ENCODE measurements around the gene CYP19A1. TPM values are rescaled to one million over a fixed set of nuclear protein-coding genes. Genes with fewer than 3 reads are reported as not detected.

Gene CYP19A1
- total and polyA plus RNA-seq, 9 of the 15 experiments (the other 6 are each of a cell fraction or from before 2014, with no cell fraction given) = 0.16 to 0.63 (median 0.47) TPM; not detected in 3

DNA sequence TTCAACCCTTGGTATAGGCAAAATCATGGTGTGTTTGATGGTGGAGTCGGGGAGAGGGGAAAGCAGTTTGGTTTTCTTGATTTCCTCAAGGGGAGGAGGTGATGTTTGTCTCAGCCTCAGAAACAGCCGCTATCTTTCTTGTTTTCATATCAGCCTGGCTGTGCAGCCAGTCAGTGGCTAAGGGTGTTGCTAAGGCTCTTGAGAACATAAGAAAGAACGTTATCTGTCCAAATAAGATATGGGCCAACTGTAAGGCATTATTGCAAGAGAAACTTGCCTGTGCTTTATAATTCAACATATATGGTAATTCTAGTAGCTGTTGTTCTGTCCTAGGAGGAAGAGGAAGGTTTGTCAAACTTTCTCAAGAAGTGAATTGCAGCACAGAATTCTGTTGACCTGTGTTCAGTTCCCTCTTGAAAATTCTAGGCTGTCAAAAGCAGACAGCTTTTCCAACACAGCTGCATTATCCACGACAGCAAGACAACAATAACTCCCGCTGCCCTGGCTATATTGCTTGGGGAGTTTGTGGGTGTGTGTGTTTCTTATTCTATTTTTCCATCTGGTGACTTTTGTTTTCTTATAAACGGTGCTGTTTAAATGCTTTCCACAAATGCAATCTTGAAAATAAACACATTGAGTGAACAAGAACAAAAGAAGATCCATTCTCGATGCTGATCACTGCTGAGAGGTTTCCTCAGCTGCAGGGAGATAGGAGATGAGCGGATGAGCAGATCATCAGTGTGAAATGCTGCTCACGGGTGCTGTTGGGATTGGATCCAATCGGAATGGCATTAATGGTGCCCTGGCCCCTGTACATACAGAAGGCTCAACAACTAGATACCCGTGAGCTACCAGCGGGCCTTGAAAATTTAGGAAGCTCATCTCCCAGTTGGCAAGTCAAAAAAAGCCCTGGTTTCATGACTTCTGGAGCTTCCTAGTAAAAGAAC is 152.9 kb downstream of the CYP19A1 start (continued):
- TF ChIP-seq, protein P1, sequence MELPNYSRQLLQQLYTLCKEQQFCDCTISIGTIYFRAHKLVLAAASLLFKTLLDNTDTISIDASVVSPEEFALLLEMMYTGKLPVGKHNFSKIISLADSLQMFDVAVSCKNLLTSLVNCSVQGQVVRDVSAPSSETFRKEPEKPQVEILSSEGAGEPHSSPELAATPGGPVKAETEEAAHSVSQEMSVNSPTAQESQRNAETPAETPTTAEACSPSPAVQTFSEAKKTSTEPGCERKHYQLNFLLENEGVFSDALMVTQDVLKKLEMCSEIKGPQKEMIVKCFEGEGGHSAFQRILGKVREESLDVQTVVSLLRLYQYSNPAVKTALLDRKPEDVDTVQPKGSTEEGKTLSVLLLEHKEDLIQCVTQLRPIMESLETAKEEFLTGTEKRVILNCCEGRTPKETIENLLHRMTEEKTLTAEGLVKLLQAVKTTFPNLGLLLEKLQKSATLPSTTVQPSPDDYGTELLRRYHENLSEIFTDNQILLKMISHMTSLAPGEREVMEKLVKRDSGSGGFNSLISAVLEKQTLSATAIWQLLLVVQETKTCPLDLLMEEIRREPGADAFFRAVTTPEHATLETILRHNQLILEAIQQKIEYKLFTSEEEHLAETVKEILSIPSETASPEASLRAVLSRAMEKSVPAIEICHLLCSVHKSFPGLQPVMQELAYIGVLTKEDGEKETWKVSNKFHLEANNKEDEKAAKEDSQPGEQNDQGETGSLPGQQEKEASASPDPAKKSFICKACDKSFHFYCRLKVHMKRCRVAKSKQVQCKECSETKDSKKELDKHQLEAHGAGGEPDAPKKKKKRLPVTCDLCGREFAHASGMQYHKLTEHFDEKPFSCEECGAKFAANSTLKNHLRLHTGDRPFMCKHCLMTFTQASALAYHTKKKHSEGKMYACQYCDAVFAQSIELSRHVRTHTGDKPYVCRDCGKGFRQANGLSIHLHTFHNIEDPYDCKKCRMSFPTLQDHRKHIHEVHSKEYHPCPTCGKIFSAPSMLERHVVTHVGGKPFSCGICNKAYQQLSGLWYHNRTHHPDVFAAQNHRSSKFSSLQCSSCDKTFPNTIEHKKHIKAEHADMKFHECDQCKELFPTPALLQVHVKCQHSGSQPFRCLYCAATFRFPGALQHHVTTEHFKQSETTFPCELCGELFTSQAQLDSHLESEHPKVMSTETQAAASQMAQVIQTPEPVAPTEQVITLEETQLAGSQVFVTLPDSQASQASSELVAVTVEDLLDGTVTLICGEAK (IDR thresholded peaks at IDR 0.05) = no peak
- TF ChIP-seq, protein P1 (CRISPR knock-in tag; IDR thresholded peaks at IDR 0.05) = no peak
- TF ChIP-seq, protein P2, sequence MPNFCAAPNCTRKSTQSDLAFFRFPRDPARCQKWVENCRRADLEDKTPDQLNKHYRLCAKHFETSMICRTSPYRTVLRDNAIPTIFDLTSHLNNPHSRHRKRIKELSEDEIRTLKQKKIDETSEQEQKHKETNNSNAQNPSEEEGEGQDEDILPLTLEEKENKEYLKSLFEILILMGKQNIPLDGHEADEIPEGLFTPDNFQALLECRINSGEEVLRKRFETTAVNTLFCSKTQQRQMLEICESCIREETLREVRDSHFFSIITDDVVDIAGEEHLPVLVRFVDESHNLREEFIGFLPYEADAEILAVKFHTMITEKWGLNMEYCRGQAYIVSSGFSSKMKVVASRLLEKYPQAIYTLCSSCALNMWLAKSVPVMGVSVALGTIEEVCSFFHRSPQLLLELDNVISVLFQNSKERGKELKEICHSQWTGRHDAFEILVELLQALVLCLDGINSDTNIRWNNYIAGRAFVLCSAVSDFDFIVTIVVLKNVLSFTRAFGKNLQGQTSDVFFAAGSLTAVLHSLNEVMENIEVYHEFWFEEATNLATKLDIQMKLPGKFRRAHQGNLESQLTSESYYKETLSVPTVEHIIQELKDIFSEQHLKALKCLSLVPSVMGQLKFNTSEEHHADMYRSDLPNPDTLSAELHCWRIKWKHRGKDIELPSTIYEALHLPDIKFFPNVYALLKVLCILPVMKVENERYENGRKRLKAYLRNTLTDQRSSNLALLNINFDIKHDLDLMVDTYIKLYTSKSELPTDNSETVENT (CRISPR knock-in tag; IDR thresholded peaks at IDR 0.05) = no peak
- TF ChIP-seq ZNF584 (CRISPR knock-in tag; IDR thresholded peaks at IDR 0.05; ENCODE audit: low read depth) (no peak), GATAD2A (IDR thresholded peaks at IDR 0.05) (no peak), ARID2 (IDR thresholded peaks at IDR 0.05) (no peak), CTBP1 (IDR thresholded peaks at IDR 0.05; ENCODE audit: borderline replicate concordance) (peak; percentile 27; the same call in 1 of the 2 replicates), GTF2A2 (tag; IDR thresholded peaks at IDR 0.05) (no peak), EP400 (IDR thresholded peaks at IDR 0.05) (no peak; the same call in 1 of the 2 replicates), TRIM28 (IDR thresholded peaks at IDR 0.05) (peak; percentile 77; the same call in 1 of the 2 replicates), SMARCA5 (IDR thresholded peaks at IDR 0.05) (no peak), JUND (IDR thresholded peaks at IDR 0.05; ENCODE audit: borderline replicate concordance, low read depth, low read length) (peak; percentile 52; the same call in 1 of the 2 replicates), JUND (tag; IDR thresholded peaks at IDR 0.05; ENCODE audit: borderline replicate concordance, low read depth, low read length) (peak; percentile 29; the same call in 1 of the 3 replicates)
- TF ChIP-seq, protein P3, sequence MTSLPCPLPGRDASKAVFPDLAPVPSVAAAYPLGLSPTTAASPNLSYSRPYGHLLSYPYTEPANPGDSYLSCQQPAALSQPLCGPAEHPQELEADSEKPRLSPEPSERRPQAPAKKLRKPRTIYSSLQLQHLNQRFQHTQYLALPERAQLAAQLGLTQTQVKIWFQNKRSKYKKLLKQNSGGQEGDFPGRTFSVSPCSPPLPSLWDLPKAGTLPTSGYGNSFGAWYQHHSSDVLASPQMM (CRISPR knock-in tag; IDR thresholded peaks at IDR 0.05) = no peak
- TF ChIP-seq, protein P4, sequence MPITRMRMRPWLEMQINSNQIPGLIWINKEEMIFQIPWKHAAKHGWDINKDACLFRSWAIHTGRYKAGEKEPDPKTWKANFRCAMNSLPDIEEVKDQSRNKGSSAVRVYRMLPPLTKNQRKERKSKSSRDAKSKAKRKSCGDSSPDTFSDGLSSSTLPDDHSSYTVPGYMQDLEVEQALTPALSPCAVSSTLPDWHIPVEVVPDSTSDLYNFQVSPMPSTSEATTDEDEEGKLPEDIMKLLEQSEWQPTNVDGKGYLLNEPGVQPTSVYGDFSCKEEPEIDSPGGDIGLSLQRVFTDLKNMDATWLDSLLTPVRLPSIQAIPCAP (CRISPR knock-in tag; IDR thresholded peaks at IDR 0.05; ENCODE audit: borderline replicate concordance) = no peak

All from K562 (cell line).